H9 (cell line): ENCODE measurements around the gene MYO1E. TPM values are rescaled to one million over a fixed set of nuclear protein-coding genes. Genes with fewer than 3 reads are reported as not detected.

Source experiments
- DNase-seq: peaks from one replicate; pipeline ENCODE4 v3.0.0-alpha.2; 2017
- H2AFZ ChIP-seq: one replicate; pipeline ENCODE4 v1.6.1; 2013; ENCODE audit warnings: mild to moderate bottlenecking, low read length, control low read depth, moderate library complexity
- H2AK5ac ChIP-seq: 2 replicates; pipeline ENCODE4 v1.6.1; 2013; ENCODE audit warnings: low read length, control low read depth, mixed read lengths; ENCODE audit not compliant: insufficient read length
- H2BK120ac ChIP-seq: one replicate; pipeline ENCODE4 v1.6.1; 2013; ENCODE audit warnings: low read depth, mild to moderate bottlenecking, low read length, control low read depth, inconsistent platforms; ENCODE audit not compliant: poor library complexity, severe bottlenecking
- H2BK12ac ChIP-seq: 2 replicates; pipeline ENCODE4 v1.6.1; 2013; ENCODE audit warnings: low read length, control low read depth, mixed read lengths, low read depth; ENCODE audit not compliant: insufficient read length
- H2BK15ac ChIP-seq: 2 replicates; pipeline ENCODE4 v1.6.1; 2013; ENCODE audit warnings: low read depth, low read length, control low read depth
- H2BK20ac ChIP-seq: one replicate; pipeline ENCODE4 v1.6.1; 2013; ENCODE audit warnings: low read depth, mild to moderate bottlenecking, low read length, control low read depth, inconsistent platforms; ENCODE audit not compliant: poor library complexity, severe bottlenecking
- H2BK5ac ChIP-seq: 2 replicates; pipeline ENCODE4 v1.6.1; 2013; ENCODE audit warnings: low read length, control low read depth, mixed read lengths; ENCODE audit not compliant: insufficient read length
- H3K14ac ChIP-seq: 2 replicates; pipeline ENCODE4 v1.6.1; 2013; ENCODE audit warnings: low read length, control low read depth; ENCODE audit not compliant: insufficient read depth
- H3K18ac ChIP-seq: 2 replicates; pipeline ENCODE4 v1.6.1; 2013; ENCODE audit warnings: low read depth, mild to moderate bottlenecking, mixed read lengths, low read length, control low read depth; ENCODE audit not compliant: insufficient read length
- H3K23ac ChIP-seq: 2 replicates; pipeline ENCODE4 v1.6.1; 2013; ENCODE audit warnings: low read length, control low read depth, mixed read lengths, low read depth; ENCODE audit not compliant: insufficient read length
- H3K23me2 ChIP-seq: 2 replicates; pipeline ENCODE4 v1.6.1; 2013; ENCODE audit warnings: low read depth, mild to moderate bottlenecking, mixed read lengths, low read length, control low read depth; ENCODE audit not compliant: insufficient read length, poor library complexity, severe bottlenecking
- H3K27ac ChIP-seq: 2 replicates; pipeline ENCODE4 v1.5.1; 2013; ENCODE audit warnings: low read length, control low read depth, mixed read lengths, low read depth; ENCODE audit not compliant: insufficient read length
- H3K27me3 ChIP-seq: 2 replicates; pipeline ENCODE4 v1.6.1; 2013; ENCODE audit warnings: low read length, control low read depth, inconsistent platforms; ENCODE audit not compliant: insufficient read depth
- H3K4ac ChIP-seq: 2 replicates; pipeline ENCODE4 v1.6.1; 2013; ENCODE audit warnings: low read depth, mild to moderate bottlenecking, control low read depth, inconsistent platforms, low read length, moderate library complexity
- H3K4me1 ChIP-seq: 2 replicates; pipeline ENCODE4 v1.6.1; 2013; ENCODE audit warnings: low read length, control low read depth, inconsistent platforms; ENCODE audit not compliant: insufficient read depth
- H3K4me2 ChIP-seq: 2 replicates; pipeline ENCODE4 v1.6.1; 2013; ENCODE audit warnings: low read length, control low read depth, mixed read lengths; ENCODE audit not compliant: insufficient read length, insufficient read depth
- H3K56ac ChIP-seq: 2 replicates; pipeline ENCODE4 v1.6.1; 2013; ENCODE audit warnings: low read depth, mild to moderate bottlenecking, mixed read lengths, low read length, control low read depth; ENCODE audit not compliant: insufficient read length
- H3K79me1 ChIP-seq: 2 replicates; pipeline ENCODE4 v1.6.1; 2013; ENCODE audit warnings: low read depth, mild to moderate bottlenecking, moderate library complexity, low read length, control low read depth, inconsistent platforms; ENCODE audit not compliant: insufficient read depth, poor library complexity, severe bottlenecking
- H3K79me2 ChIP-seq: 2 replicates; pipeline ENCODE4 v1.6.1; 2013; ENCODE audit warnings: low read length, control low read depth, inconsistent platforms; ENCODE audit not compliant: insufficient read depth
- H3K9ac ChIP-seq: 2 replicates; pipeline ENCODE4 v1.6.1; 2013; ENCODE audit warnings: low read length, control low read depth, mixed read lengths; ENCODE audit not compliant: insufficient read length; ENCODE audit errors: extremely low read depth
- H3K9me3 ChIP-seq: one replicate; pipeline ENCODE4 v1.6.1; 2013; ENCODE audit warnings: low read depth, low read length, inconsistent platforms; ENCODE audit not compliant: control insufficient read depth
- H3T11ph ChIP-seq: one replicate; pipeline ENCODE4 v1.6.1; 2013; ENCODE audit warnings: mild to moderate bottlenecking, low read length, control low read depth, inconsistent platforms
- H4K20me1 ChIP-seq: one replicate; pipeline ENCODE4 v1.6.1; 2013; ENCODE audit not compliant: control insufficient read depth, insufficient read length, insufficient read depth
- H4K5ac ChIP-seq: 2 replicates; pipeline ENCODE4 v1.6.1; 2013; ENCODE audit warnings: low read depth, mild to moderate bottlenecking, mixed read lengths, low read length, control low read depth; ENCODE audit not compliant: insufficient read length
- H4K8ac ChIP-seq: replicated peaks from 2 replicates; pipeline ENCODE4 v1.6.1; 2013; ENCODE audit warnings: low read length, control low read depth, mixed read lengths, low read depth; ENCODE audit not compliant: insufficient read length
- H4K91ac ChIP-seq: 2 replicates; pipeline ENCODE4 v1.6.1; 2013; ENCODE audit warnings: low read depth, mild to moderate bottlenecking, moderate library complexity, mixed read lengths, low read length, control low read depth; ENCODE audit not compliant: insufficient read length
- H3K27ac Mint-ChIP-seq, 3 experiments: 2 replicates in 2 of 3; 3 replicates in 1 of 3; pipeline ENCODE4 v1.8.0; 2020 to 2021; ENCODE audit warnings: mixed read lengths in 3 of 3, mild to moderate bottlenecking in 1 of 3, moderate library complexity in 1 of 3
- H3K27me3 Mint-ChIP-seq: 2 replicates; pipeline ENCODE4 v1.8.0; 2021; ENCODE audit warnings: low read depth, mild to moderate bottlenecking, moderate library complexity, mixed read lengths
- H3K36me3 Mint-ChIP-seq, 3 experiments: 2 replicates in 2 of 3; 3 replicates in 1 of 3; pipeline ENCODE4 v1.8.0; 2020 to 2021; ENCODE audit warnings: low read depth in 3 of 3, mixed read lengths in 3 of 3; ENCODE audit not compliant: insufficient read depth in 1 of 3
- H3K4me1 Mint-ChIP-seq, 2 experiments: 2 replicates each; pipeline ENCODE4 v1.8.0; 2020; ENCODE audit warnings: mixed read lengths in 2 of 2
- H3K4me3 Mint-ChIP-seq, 2 experiments: 2 replicates in 1 of 2; 3 replicates in 1 of 2; pipeline ENCODE4 v1.8.0; 2020 to 2021; ENCODE audit warnings: mild to moderate bottlenecking in 2 of 2, mixed read lengths in 2 of 2, moderate library complexity in 1 of 2
- H3K9me3 Mint-ChIP-seq, 2 experiments: 2 replicates in 1 of 2; 3 replicates in 1 of 2; pipeline ENCODE4 v1.8.0; 2020; ENCODE audit warnings: mild to moderate bottlenecking in 2 of 2, mixed read lengths in 2 of 2, moderate library complexity in 1 of 2
- CTCF ChIP-seq: fragments of 200-600 bp; sonication (generic); conservative IDR thresholded peaks from 3 replicates; pipeline ENCODE4 v1.8.0; 2021; ENCODE audit warnings: antibody characterized with exemption, mild to moderate bottlenecking
- WGBS: extraction: QIAGEN DNeasy Blood & Tissue Kit; methylation state at CpG from one replicate; pipeline ENCODE4 v1.1.7; 2013; ENCODE audit warnings: missing lambda C conversion rate, low lambda C conversion rate, mixed read lengths; ENCODE audit not compliant: insufficient read length; ENCODE audit errors: extremely low coverage; 5-methylcytosine and 5-hydroxymethylcytosine counted together
- total RNA-seq: library from RNA; stranded (reverse); gene quantifications from 2 replicates; pipeline ENCODE4 v1.2.1, GENCODE V29; 2021

The MYO1E gene
- total RNA-seq, 1 experiment from 2014 or later: 235 TPM

DNA sequence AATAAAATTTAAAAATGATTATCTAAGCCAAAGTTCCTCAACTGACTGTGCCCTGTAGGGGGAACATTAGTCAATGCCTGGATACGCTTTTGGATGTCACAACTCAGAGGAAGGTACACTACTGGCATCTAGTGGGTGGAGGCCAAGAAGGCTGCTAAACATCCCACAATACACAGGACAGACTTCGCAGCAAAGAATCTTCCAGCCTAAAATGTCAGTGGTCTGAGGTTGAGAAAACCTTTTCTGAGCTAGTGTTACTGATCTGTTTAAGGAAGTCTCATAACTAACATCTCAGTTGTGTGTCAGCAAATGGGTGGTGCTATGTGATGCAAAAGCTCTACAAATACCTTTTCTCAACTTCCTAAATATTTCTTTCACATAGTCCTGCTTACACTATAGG is 186.9 kb downstream of the MYO1E start:
- H3K23ac ChIP-seq: no peak overlapping the region
- no peaks in the 10 kb centered on the region for H3K27me3 ChIP-seq
- H3K9ac ChIP-seq: no peak overlapping the region
- no peak overlapping the region for H2BK5ac ChIP-seq
- H4K8ac ChIP-seq: no peak overlapping the region
- H4K91ac ChIP-seq: no peak overlapping the region
- no peak overlapping the region for H3K18ac ChIP-seq
- H2BK120ac ChIP-seq: no peak overlapping the region
- H3K4me1 Mint-ChIP-seq: no peaks in the 10 kb centered on the region
- no peaks in the 10 kb centered on the region for H3K79me2 ChIP-seq
- H3K4me2 ChIP-seq: no peak overlapping the region
- H3K9me3 ChIP-seq: peaks cover 5% of the 10 kb centered on the region
- H3K9me3 Mint-ChIP-seq: peaks cover 6 to 13% of the 10 kb centered on the region in 2 experiments
- H3K27me3 Mint-ChIP-seq: no peaks in the 10 kb centered on the region
- no peak overlapping the region for H2BK20ac ChIP-seq
- H3K27ac Mint-ChIP-seq: no peak overlapping the region
- H3K4ac ChIP-seq: no peak overlapping the region
- H2BK12ac ChIP-seq: no peak overlapping the region
- no peak overlapping the region for H2AFZ ChIP-seq
- H2AK5ac ChIP-seq: no peak overlapping the region
- H3K4me1 ChIP-seq: no peaks in the 10 kb centered on the region
- no peak overlapping the region for H2BK15ac ChIP-seq
- WGBS: no CpG with 5 or more reads among the region's 2 CpGs
- no peak overlapping the region for H3K56ac ChIP-seq
- peak; percentile 28; the same call in 1 of the 3 replicates for TF ChIP-seq CTCF
- H3K14ac ChIP-seq: no peak overlapping the region
- H4K20me1 ChIP-seq: no peaks in the 10 kb centered on the region
- no peaks in the 10 kb centered on the region for H3K79me1 ChIP-seq
- no peak overlapping the region for H3T11ph ChIP-seq
- H3K4me3 Mint-ChIP-seq: no peak overlapping the region
- H3K27ac ChIP-seq: no peak overlapping the region
- peaks cover 51 to 89% (median 81%) of the 10 kb centered on the region in 3 experiments for H3K36me3 Mint-ChIP-seq
- no peaks in the 10 kb centered on the region for H3K23me2 ChIP-seq
- no peak for DNase-seq
- no peak overlapping the region for H4K5ac ChIP-seq
